NOMO-1 treated with DMSO at 0.1 percent for 48 hours (cell line): ENCODE data around the gene EFCAB7.

Experiments
- DNase-seq: peaks from one replicate; lab custom pipeline; 2025; ENCODE audit not compliant: unreplicated experiment; lab: John Stamatoyannopoulos, UW

The EFCAB7 gene

DNA sequence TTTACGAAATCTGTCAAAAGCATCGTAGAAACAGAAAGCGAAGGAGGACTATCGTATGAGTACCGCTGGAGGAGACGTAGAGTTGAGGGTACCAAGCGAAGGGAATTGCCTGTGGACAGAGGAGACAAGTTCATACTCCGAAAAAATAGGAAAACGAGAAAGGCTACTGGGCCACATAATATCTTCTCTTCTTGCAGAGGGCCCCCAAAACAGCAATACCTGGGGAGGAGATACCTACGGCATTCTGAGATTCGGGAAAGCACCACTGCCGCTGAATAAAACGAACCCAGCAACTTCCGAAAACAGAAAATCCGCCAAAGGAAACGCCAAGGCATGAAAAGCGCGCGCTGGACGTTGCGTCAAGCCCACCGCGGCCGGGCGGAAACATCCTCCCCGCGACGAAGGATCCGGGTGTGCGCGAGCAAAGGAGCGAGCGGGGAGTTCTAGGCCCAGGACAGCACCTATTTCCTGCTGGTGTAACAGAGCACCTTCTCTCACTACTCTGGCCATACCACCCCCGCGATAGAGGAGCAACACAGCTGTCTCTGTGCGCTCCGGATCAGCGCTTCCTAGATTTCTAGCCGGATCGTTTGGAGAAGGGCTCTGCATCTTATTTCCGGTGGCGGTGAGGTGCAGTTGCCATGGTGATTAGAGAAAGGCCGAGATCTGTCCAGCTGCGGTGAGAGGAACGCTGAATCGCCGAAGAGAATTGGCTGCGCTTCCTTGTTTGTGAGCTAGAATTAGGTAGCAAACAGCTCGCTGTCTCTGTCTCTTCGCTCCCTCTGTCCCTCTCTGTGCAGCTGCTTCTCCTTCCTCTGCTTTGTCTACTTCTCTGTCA, at the start of gene EFCAB7, which contains the start of gene ITGB3BP:
Gene EFCAB7 (plus strand): TSS at position 635 of the 838 bp plus-strand sequence. CDS start 2,048 bp downstream, outside the sequence.
Gene ITGB3BP (minus strand): TSS at position 335 of the 838 bp plus-strand sequence. CDS start 92 bp downstream, at position 243.
- DNase-seq, result peak; percentile 93

DNA sequence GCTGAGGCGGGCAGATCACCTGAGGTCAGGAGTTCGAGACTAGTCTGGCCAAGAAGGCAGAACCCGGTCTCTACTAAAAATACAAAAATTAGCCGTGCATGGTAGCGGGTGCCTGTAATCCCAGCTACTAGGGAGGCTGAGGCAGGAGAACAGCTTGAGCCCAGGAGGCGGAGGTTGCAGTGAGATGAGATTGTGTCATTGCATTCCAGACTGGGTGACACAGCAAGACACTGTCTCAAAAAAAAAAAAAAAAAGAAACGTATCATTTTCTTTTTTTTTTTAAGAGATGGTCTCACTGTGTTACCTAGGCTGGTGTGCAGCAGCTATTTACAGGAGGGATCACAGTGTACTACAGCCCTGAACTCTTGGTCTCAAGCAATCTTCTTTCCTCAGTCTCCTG, 47.6 kb upstream of the EFCAB7 start:
- no peak for DNase-seq

DNA sequence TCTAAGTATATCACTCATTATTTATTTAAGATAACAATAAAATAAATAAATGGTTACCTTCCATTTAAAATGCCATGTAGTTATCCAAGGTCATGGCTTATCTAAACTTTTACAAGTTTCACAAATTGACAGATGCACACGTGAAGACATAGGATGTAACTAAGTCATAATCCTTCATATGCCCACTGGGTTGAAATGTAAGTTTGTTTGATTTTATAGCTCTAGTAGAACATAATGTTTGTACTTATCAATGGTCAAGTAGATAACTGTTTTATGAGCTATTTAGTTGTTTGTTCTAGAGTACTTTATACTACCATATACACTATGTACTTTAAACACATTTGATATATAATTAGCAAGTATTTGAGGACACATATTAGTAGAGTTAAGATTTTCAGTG, 43.3 kb upstream of the EFCAB7 start:
- DNase-seq, result no peak

DNA sequence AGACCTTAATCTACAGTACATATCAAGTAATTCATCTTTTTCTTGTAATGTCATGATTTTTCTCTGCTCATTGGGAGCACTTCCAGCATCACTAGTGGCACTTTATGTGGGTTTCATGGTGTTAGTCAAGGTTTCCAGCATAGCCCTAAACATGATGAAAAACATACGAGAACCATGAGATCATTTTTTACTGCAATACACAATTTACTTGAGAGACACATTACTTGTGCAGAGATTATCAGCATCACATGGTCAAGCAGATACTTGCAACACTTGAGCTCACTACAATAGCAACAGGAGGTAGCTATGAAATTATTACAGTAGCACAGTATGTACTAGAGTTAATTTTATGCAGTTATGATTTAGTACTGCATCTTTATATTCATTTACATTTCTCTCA, 36.7 kb upstream of the EFCAB7 start:
- no peak for DNase-seq

DNA sequence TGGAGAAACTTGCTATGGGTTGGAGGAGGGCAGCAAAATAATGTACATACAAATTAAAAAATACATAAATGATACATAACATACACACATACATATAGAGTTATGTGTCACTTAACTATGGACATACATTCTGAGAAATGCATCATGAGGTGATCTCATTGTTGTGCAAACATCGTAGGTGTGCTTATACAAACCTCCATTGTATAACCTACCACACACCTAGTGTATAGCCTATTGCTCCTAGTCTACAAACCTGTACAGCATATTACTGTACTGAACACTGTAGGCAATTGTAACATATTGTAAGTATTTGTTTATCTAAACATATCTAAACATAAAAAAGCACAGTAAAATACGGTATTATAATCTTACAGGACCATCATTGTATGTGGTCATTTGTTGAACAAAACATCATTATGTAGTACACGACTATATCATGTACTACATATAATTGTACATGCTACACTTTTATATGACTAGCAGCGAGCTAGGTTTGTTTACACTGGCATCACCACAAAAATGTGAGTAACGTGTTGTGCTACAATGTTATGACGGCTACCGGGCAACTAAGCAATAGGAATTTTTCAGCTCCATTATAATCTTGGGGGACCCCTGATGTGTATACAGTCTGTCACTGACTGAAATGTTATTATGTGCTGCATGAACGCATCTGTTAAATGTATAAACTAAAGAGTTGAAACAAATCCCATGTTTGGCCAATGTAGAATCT, 35.8 kb upstream of the EFCAB7 start:
- no peak for DNase-seq

GRCh38 chr1:63497577-63497976, 25.7 kb upstream of the EFCAB7 start:
- no peak for DNase-seq

DNA sequence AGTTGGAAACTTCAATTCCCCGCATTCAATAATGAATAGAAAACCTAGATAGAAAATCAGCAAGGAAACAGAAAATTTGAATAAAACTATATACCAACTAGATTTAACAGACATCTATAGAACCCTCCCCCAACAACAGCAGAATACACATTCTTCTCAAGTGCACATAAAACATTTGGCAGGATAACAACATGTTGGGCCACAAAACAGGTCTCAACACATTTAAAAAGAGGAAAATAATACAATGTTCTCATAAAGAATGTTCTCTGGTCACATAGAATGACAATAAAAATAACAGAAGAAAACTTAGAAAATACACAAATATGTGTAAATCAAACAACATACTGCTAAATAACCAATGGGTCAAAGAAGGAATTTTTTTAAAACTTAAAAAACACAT, 25.2 kb upstream of the EFCAB7 start:
- DNase-seq, result no peak

DNA sequence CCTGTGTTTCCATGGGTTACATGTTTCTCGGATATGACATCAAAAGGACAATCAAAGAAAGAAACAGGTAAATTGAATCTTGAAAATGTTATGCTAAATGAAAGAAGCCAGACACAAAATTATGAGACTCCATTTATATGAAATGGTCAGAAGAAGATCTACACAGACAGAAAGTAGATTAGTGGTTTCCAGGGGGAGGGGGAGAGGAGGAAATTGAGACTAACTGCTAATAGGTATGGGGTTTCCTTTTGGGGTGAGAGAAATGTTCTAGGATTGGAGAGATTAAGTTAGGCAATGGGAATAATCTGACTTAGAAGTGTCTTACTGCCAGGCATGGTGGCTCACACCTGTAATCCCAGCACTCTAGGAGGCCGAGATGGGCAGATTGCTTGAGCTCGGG, 22.1 kb upstream of the EFCAB7 start:
- DNase-seq, result no peak

GRCh38 chr1:63506782-63507181, 16.5 kb upstream of the EFCAB7 start:
- DNase-seq, result no peak

DNA sequence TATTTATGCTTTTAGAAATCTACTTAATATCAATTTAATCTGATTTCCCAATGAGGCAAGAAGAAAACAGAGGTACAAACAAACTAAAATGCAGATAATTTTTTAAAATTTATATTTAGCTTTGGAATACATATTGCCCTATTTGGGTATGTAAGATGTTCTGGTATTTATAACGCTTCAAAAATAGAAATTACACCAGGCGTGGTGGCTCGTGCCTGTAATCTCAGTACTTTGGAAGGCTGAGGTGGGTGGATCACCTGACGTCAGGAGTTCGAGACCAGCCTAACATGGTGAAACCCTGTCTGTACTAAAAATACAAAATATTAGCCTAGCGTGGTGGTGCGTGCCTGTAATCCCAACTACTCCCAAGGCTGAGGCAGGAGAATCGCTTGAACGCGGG, 13.6 kb upstream of the EFCAB7 start:
- no peak for DNase-seq

DNA sequence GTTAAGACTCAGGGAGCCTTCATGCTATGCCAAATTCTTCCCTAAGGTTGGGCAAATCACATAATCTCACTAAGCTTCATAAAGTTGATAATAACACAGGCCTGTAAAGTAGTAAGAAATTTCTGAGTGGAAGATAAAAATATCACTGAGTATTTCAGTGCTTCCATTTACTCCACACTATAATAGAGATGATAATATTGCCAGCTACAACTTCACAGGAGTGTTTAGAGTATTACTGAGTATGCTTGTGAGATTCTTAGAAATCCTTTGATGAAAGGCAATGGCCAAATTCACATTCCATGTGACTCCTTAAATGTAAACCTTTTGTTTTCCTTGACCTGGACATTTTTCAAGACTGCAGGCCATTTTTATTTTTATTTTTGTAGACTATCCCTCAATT, 10.7 kb upstream of the EFCAB7 start:
- DNase-seq, result no peak

DNA sequence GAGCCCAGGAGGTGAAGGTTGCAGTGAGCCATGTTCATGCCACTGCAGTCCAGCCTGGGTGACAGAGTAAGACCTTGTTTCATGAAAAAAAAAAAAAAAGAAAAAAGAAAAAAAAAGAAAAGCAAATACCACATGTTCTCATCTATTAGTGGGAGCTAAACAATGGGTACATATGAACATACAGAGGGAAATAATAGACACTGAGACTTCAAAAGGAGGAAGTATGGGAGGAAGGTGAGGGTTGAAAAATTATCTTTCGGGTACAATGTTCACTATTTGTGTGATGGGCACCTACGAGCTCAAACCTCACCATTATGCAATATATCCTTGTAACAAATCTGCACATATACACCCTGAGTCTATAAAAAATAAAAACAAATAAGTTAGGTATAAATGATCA, 6.7 kb upstream of the EFCAB7 start:
- no peak for DNase-seq

DNA sequence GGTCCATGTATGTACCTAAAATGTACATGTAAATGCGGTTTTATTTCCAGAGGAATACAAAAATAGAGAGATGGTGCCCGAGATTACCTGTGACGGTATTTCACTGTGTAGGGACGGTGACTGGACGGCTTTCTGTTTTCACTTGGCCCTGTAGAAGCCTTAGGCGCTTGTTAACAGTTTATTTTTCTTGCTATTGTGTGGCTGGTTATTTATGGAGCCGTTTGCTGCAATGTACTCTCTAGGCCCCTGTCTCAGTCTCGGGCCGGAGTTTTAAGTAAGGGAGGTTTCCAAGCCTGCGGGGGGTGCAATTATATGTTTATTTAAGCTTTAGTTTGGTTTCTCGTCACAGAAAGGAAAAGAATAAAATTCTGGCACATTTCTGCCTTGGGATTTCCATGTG, 413 bp downstream of the EFCAB7 start:
- DNase-seq, result no peak

- no peak for DNase-seq
These were observed 876 bp downstream of the EFCAB7 start for GRCh38 chr1:63524201-63524600.

- no peak for DNase-seq
These were observed 9.4 kb downstream of the EFCAB7 start for GRCh38 chr1:63532727-63533126.

DNA sequence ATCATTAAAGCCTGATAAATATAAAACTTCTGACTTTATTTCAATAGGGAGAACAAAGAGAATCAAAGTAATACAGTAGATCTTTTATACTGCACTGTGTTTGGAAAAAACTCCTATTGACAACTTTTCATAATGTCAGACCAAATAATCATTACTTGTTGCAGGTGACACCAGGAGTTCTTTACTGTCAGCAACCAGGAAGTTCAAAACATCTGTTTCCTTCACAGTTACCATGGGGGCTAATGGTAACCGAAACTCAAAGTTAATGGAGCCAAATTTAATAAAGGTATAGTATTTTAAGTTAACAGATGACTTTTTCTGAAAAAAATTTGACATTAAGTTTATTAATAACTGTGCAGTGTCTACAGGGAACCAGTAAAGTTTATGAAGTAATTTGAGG, 10.6 kb downstream of the EFCAB7 start:
- no peak for DNase-seq

DNA sequence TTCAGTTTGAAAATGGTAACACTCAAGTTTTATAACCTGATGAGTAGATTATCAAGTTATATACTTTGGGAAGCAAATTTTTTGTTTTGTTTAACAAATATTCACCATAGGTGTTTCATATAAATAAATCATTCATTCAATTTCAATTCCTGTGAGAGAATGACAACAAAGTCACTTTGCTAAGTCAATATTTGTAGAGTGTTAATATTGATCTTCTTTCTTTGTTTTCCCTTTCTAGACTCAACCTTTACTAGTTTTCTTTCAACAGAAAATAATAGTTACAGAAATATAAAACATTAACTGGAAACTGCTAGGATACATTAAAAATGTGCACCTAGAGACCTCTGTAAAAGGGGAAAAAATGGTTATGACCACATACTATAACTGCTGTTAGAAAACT, 11.1 kb downstream of the EFCAB7 start:
- no peak for DNase-seq

DNA sequence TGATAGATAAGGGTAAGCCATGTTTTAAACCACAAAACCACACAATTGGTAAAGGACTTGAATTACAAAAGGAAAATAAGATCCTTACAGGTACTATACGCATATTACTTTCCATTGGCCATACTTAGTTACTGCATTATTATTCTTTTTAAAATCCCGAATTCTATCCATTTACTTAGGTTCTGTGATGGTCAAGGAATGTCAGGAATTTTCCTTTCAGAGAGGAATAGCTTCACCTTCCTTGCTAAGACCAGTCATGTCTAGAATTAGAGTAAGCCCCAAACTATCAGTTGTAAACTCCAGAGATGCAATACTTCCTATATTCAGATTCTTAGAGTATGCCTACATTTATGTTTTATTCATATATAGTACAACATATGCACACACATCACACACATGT, 13.7 kb downstream of the EFCAB7 start:
- DNase-seq, result no peak

DNA sequence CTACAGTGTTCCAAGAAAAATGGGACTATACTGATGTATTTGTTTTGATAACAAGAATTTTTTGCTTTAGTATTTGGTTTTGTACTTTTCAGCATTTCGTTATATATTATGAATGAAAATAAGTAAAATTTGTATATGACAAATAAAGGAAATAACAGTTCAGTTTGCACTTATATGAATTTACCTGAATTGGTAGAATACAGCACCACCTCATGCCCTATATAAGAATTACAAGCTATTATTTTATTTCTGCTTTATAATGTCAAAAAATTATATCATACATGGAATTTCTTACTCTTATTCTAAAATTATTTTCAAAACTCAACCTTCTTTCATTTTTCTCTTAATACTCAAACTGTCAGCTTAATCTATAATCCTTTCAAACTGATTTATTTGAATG, 14.6 kb downstream of the EFCAB7 start:
- DNase-seq, result peak; percentile 5

DNA sequence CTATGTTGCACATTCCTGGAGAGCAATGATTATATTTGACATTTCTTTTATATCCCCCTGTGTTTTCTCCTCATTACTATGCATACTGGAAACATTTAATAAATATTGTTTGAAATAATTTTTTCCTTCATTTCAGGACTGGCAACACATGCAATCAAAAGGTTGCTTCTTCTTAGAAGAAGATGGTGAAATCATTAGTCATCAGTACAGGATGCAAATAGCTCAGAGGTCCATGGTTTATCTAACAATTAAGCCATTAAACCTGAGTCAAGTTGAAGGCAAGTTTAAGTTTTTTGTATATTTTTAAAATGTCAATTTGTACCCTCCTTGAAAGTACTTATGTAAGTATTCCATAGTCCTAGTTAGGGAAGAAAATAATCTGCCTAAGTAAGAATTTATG, 22.5 kb downstream of the EFCAB7 start:
- peak; percentile 21 for DNase-seq

GRCh38 chr1:63547621-63548294, 24.4 kb downstream of the EFCAB7 start:
- DNase-seq, result no peak

GRCh38 chr1:63548303-63548702, 25.0 kb downstream of the EFCAB7 start:
- DNase-seq, result no peak
